ENCODE measurements around the gene SNX10.

The SNX10 gene

DNA sequence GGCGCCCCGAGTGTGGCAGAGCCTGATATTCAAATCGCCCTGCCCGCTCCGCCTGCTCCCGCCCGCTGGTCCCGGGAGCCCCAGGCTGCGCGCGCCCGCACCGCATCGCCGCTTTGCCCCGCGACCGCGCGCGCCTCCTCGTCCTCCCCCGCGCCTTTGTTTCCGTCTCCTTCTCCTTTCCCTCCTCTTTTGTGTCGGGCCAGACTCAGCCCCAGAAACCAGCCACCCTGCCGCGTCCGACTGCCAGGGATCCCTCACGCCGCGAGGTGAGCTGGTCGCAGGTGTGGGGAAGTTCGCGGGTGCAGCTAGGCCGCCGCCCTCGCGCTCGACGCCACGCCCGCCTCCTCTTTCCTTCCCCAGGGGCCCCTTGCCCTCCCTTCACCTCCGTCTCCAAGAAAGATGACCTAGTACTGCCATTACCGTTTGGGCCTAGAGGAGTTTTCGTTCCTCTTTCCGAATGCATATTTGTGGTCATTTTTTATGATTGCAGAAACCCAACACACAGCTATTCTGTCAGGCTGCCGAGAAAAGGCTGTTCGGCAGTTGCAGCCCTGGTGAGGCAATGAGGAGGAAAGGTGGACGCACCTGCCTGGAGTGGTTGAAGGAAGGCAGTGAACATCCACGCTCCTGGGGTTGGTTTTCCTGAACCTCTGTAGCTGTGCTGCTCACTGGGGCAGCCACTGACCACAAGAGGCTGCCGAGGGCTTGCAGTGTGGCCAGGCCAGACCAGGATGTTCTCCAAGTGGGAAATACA, 107.3 kb downstream of the SNX10 start:
- no peak for DNase-seq (ENCODE audit: low read depth in 2 of 2, low spot score in 1 of 2)

DNA sequence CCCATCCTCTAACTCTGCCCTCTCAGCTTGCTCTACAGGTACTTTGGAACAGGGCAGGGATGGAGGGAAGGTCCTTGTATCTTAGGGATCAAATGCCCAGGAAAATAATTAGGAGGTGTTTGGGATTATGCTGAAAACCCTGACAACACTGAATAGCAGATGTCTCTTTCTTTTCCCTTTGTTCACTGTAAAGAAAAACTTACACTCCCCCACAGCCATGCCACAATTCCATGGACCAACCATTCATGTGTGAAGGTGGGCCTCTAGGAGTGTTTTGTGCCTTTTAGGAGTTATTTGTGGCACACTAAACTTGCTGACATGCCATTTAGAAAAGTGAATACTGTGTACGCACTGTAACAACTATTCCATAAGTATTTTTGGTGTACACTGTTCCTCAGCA, 108.1 kb downstream of the SNX10 start:
- DNase-seq (ENCODE audit: low read depth in 2 of 2, low spot score in 1 of 2), result no peak

DNA sequence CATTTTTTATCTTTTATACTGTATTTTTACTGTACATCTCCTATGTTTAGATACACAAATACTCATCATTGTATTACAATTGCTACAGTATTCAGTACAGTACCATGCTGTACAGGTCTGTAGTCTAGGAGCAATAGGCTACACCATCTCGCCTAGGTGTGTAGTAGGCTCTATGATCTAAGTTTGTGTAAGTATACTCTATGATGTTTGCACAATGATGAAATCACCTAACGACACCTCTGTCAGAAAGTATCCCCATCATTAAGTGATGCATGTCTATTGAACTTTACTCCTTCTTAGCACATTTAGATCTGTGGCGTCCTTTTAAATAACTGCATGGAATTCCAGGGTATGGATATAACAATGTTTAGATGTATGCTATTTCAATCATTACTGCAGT, 112.0 kb downstream of the SNX10 start:
- DNase-seq (ENCODE audit: low read depth in 2 of 2, low spot score in 1 of 2), result no peak

DNA sequence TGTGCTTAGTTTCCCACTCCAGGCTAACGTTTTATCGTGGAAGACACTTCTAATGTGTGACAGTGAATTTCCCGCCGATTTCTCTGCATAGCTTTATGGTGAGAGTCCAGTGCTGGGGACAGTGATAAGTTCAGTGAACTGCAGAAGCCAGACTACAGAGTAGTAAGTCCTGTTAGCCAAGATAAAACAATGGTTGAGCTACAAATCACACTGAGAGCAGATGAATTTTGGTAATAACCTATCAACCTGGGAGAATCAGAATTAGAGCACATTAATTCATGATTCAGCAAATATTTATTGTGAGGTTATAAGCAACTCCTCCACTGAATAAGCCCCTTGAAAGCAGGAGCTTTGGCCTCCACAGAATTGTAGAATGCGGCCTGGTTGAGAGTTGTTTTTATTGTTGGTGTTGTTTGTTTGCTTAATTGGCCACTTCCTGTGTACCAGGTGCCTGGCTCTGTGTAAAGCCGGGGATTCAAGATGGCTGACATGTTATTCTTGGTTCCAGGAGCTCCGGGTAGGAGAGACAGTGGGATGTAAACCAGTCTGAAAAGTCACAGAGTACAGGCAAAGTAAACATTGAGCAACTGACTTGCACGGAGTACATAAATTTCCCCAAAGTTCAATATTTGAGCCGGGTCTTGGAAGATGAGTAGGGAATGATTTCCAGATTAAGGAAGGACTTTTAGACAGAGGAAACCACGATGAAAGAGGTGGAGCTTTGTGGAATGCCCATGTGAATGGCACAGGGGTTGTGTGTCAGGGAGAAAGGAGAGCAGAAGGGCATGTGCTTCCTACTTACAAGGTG, 112.7 kb downstream of the SNX10 start:
- DNase-seq (ENCODE audit: low read depth in 2 of 2, low spot score in 1 of 2), result no peak

DNA sequence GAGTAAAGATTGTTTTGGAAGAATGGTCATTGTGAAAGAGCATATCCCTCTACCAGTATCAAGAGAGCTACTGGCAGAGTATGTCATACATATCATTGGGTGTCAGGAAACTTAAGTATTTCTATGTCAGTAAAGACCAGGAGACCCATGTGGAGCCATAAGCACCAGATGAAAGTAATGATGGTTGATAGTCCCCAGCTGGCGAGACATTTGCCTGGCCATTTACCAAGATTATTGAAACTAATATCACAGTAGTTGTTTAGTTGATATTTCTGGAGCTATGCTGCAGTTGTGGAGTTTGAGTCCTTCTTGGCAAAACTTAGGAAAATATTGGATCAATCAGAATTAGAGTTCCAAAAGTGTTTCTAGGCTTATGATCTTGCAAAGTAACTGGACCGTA, 114.8 kb downstream of the SNX10 start:
- DNase-seq (ENCODE audit: low read depth in 2 of 2, low spot score in 1 of 2), result no peak

DNA sequence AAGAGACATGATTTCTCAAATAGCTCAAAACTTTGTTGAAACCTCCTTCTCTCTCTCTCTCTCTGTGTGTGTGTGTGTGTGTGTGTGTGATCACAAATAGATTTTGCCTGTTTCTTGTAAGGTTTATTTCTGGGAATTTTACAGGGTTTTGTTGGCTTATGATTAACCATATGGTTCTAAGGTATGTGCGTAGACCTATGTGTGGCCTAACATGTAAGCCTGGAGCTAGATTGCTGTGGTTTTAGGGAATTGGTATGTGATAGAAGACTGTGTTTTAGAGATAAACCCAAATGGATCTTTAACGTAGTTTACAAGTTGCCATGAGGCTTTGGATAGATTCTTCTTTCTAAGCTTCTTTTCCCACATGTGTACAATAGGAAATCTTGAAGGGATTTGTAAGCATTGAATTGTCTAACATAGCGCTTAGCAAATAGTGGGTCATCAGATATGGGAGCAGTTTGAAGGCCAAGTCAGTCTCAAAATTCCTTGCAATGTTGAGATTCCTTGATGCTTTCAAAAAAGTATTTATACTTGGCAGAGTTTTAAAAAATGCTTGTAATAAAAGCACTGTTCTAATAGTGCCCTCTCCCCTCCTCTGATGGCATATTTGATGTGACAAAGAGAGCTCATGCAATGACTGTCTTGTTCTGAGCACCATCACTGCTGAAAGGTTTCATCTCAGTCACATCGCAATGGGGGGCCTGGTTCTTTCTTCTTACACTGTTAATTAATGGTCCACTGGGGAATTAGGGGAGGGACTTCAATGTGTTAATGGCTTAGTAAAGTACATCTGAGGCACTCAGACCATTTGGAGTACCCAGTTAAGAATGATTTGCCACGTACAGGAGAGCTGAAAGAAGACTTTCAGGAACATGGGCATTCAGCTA, 118.2 kb downstream of the SNX10 start:
- no peak for DNase-seq (ENCODE audit: low read depth in 2 of 2, low spot score in 1 of 2)

DNA sequence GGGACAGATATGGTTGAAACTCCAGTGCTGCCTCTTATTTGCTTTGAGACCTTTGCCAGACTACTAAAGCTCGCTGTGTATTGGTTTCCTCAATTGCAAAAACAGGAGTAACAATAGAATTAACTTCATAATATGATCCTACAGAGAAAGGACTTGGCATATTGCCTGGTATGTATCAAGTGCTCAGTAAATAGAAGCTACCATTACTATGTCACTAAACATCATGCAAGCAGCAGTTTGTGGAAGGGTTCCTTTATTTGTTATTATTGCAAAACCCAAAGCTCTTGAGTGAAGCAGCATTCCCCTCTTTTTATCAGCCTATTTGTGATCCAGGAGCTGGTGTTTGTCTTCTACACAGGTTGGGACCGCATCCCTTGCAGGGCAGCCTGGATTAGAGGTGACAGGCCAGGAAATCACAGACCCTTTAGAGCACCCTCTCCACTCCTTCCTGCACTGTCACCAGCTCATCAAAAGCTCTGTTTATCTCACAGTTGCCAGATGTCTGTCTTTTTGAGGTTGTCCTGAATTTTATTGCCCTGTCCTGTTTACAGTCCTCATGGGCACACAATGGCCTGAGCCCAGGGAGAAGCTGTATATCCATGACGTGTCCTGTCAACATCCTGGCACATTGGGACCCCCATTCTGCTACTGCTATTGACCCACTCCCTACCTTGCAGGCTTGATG, 121.5 kb downstream of the SNX10 start:
- DNase-seq (ENCODE audit: low read depth in 2 of 2, low spot score in 1 of 2), result no peak

DNA sequence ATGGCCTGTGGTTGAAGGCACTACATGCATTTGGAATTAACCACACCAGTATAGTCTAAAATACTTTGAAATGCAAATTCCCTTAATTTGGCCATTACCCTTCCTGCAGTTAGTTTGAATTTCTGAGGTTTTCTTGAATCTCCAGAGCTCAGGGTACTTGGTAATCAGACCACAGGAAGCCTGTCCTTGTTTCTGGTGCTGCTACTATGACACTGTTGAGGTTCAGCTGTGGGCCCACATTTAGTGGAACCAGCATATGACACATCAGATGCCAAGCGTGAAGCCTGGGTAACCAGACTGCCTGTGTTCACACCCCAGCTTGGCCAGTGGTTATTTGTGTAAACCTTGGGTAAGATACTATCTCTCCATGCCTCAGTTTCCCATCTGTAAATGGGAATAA, 124.3 kb downstream of the SNX10 start:
- DNase-seq (ENCODE audit: low read depth in 2 of 2, low spot score in 1 of 2), result no peak

DNA sequence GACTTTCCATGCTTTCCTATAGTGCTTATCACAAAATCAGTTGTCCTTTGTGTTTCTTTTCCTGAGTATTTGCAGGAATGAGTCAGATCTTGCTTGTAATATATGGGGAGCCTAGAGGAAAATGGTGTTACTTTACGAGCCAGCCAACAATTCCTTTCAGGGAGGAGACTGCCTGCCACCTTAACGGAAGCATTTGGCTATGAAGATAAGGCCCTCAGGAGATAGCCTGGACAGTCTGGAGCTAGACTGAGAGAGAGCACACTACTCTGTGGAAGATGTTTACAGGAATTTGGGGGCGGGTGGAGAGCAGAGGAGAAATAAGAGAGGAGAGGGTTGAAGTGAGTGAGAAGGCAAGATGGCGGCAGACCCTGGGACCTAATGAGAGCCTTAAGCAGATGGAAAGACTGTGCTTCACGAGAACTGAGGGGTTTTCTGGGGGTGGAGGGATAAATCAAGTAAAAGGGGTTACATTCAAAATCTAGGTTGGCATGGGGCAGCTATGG, 126.3 kb downstream of the SNX10 start:
- no peak for DNase-seq (ENCODE audit: low read depth in 2 of 2, low spot score in 1 of 2)

DNA sequence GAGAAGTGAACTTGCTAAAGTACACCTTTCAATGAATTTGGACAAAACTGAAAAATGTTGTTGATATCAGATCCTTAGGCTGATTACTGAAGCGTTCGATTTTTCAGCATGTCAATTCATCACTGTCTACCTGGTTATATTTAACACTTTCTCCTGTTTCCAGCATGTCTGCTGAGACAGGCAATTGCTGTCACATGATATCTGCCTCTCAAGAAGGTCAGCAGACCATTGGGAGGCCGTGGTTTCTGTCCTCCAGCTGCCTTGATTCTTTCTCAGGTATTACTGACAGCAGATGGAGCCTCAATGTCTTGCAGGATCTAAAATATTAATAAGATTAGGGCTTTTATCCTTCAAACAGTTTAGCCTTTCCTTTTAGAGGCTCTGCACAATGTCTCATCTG, 127.5 kb downstream of the SNX10 start:
- no peak for DNase-seq (ENCODE audit: low read depth in 2 of 2, low spot score in 1 of 2)

DNA sequence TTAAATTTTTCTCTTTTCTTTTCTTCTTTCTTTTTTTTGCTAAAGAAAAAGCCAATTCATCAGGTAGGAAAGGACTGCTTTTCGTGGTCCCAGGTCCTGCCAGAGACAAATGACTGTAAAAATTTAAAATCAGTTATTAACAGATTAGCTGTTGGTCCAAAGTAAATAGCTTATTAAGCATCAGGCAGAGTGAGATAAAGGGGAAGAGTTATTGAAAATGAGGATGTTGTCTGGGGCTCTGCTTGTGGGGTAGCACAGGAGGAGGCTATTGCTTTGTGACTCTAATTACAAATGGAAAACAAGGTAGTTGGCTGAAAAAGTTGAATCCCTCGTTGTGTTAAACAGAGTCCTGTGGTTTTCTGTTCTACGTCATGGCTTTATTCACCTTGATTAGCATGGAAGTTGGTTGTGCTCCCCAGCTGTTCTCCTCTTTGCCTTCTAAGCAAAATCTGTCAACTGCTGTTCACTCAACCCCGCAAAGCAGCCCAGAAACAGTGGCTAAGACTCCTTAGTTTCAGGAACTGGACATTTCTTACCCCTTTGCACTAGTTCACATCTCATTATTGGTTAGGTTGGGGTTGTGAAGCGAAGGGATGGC, 128.9 kb downstream of the SNX10 start:
- no peak for DNase-seq (ENCODE audit: low read depth in 2 of 2, low spot score in 1 of 2)

DNA sequence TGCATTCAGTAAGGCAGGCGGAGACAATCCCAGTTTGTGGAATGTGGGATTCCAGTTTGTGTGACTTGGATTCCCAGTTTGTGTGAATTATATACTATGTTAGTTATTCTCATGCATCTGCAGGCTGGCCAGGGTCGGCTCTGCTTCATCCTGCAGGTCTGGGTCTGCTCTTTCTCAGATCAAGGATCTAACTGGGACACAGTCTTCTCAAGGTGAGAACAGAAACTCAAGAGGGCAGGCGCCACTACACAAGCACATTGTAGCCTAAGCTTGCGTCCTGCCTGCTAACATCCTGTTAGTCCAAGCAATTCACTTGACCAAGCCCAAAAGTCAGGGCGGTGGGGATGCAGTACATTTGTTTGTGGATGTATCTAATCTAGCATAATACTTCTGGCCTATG, 131.1 kb downstream of the SNX10 start:
- no peak for DNase-seq (ENCODE audit: low read depth in 2 of 2, low spot score in 1 of 2)

DNA sequence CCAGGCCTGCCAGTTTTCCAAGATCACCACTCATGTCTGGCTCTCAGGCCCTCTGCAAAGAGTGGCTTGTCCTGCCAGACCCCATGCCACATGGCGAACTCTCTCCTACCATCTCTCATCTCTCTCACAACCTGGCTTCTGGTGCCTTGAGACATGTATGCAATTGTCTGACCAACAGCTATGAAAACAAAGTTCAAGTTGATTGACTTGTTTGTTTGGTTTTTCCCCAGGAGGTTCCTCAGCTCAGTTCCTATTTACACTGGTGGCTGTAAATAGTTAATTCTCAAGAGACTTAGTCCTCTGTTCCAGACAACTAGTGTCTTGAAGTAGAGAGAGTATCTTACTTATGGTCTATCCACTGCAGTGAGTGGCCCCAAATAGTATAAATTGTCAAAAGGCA, 131.8 kb downstream of the SNX10 start:
- DNase-seq (ENCODE audit: low read depth in 2 of 2, low spot score in 1 of 2), result no peak
